Right cardiac atrium (tissue), 5 donors: ENCODE results near the gene SHISA2. TPM values are rescaled to one million over a fixed set of nuclear protein-coding genes. Genes with fewer than 3 reads are reported as not detected.
A peak's percentile ranks its signal among the peaks of the same experiment; 100 is the strongest.

Source experiments
- ATAC-seq, 2 donors: fragments of 200-7000 bp; cut with Tn5 transposase; one replicate each; pipeline versions ENCODE4 v1.8.0 to v1.9.1; 2020; ENCODE audit warnings: moderate library complexity in 2 of 2, mild to moderate bottlenecking in 1 of 2
- DNase-seq, 3 donors: peaks; one replicate each; pipeline ENCODE4 v3.0.0-alpha.2; 2020
- H3K27ac ChIP-seq: one replicate; pipeline ENCODE4 v1.5.1; 2013; ENCODE audit warnings: mild to moderate bottlenecking, low read length, control low read depth, moderate library complexity
- H3K27me3 ChIP-seq: one replicate; pipeline ENCODE4 v1.6.1; 2013; ENCODE audit not compliant: control insufficient read depth, insufficient read depth
- H3K4me1 ChIP-seq: one replicate; pipeline ENCODE4 v1.6.1; 2013; ENCODE audit warnings: low read length; ENCODE audit not compliant: control insufficient read depth, insufficient read depth
- H3K4me3 ChIP-seq: one replicate; pipeline ENCODE4 v1.5.1; 2013; ENCODE audit warnings: low read length, control low read depth
- H3K9me3 ChIP-seq: one replicate; pipeline ENCODE4 v1.6.1; 2013; ENCODE audit warnings: low read length; ENCODE audit not compliant: control insufficient read depth
- WGBS: extraction: QIAGEN DNeasy Blood & Tissue Kit; methylation state at CpG from one replicate; pipeline ENCODE4 v1.1.7; 2013; 5-methylcytosine and 5-hydroxymethylcytosine counted together
- intact Hi-C, 4 donors: fragments of 100-400 bp; cut with DNase I; formaldehyde crosslinking; loops; one replicate each; pipeline versions ENCODE4 v1.11.0 to v1.14.0; 2022 to 2023
- polyA plus RNA-seq: library from polyadenylated mRNA; stranded (reverse); fragments of 200-250 nt; gene quantifications from one replicate; pipeline ENCODE4 v1.2.3, GENCODE V29; 2013
- total RNA-seq, 4 donors: library from RNA; stranded (reverse); fragmentation: NEBNext Ultra II Directional; extraction: Animal tissue kit (Norgen Biotek cat#: 25700); gene quantifications; one replicate each; pipeline ENCODE4 v1.2.1, GENCODE V29; 2021
- donor health status: healthy with polysubstance abuse.
- donor health status: DM: no; HTN: yes; CAD: no.
- donor health status: DM: no; HTN: no; CAD: no.
- donor health status: DM: no; HTN: yes; CAD: no; lungs with severe emphysema.
- donor health status: DM: yes; HTN: yes; CAD: no.

The SHISA2 gene
- total and polyA plus RNA-seq, 5 donors = 0.07 to 0.34 (median 0.17) TPM; not detected in 1

DNA sequence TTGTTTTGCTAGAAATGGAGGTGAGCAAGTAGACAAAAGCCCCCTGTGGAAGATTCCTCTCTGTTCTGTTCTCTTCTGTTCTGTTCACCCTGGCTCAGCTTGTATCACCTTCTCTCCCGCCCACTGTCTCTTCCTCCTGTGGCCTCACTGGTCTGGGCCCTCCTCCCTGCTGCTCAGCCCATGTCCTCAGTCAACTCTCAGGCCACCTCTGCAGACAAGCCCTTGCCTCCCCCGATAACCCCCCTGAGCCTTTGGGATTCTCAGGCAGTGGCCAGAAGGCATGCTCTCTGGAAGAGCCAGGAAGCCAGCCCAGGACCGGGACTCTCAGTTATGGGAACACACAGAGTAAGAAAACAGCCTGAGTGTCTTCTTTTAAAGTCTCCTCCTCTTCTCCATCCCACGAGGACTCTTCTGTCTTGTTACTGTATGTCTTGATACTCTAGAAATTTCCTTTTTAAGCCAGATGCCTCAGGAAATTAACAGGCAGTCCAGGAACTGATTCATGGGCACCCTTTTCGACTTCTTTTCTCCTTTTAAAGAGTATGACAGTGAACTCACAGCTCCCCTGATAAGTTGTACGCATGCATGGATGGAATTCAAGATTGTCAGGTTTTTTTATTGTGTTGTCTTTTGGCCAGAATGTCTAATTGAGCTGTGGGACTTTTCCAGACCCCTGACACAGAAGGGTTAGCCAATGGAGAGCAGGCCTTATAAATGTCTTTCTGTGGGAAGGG is 33.7 kb downstream of the SHISA2 start:
- Histone ChIP-seq H3K27me3 (no peaks in the 10 kb centered on the region), H3K4me1 (peaks cover 9% of the 10 kb centered on the region), H3K27ac (no peak overlapping the region), H3K4me3 (no peak overlapping the region), H3K9me3 (no peaks in the 10 kb centered on the region)
- WGBS = 45% methylated on average over 6 of the region's 6 CpGs
- DNase-seq (no peak), ATAC-seq (no peak)
- intact Hi-C loops = no loop called here

DNA sequence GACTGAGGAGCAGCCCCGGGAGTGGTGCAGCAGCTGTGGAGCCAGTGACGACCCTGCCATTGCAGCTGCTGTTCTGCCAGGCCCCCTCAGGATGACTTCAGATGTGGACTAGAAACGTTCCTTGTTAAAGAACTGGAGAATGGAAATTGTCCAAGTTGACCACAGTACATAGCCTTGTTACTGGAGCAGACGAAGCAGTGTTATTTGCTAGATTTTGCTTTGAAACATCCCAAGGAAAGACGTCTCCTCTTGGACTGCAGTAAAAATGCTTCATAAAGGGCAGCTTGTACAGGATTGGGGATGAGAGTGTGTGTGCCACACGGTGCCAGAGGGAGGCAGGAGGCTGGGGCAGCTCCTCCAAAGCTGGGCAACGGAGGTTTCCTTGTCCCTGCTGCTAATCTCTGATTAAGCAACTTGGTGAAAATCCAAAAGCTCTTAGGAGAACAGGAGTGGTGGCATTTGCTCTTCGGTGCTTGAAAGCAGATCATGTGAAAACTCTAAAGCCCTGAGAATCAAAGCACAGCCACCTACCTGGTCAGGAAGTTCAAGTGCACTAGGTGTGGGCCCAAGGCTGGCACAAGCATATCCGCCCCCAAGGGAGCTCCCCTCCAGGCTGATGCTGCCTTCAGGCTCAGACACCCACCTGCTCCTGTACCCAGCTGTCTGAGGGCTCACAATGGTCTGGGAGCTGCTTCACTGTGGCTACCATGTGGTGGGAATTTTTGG is 34.5 kb downstream of the SHISA2 start:
- DNase-seq (peak in 1 of 3 donors; percentile 55), ATAC-seq (peak; percentile 14 to 32)
- 51% methylated on average over 9 of the region's 9 CpGs for WGBS
- intact Hi-C loops = no loop called here
- H3K9me3 ChIP-seq = no peaks in the 10 kb centered on the region
- peaks cover 6% of the 10 kb centered on the region for H3K4me1 ChIP-seq
- no peaks in the 10 kb centered on the region for H3K27me3 ChIP-seq
- H3K27ac ChIP-seq = no peak overlapping the region
- no peak overlapping the region for H3K4me3 ChIP-seq

DNA sequence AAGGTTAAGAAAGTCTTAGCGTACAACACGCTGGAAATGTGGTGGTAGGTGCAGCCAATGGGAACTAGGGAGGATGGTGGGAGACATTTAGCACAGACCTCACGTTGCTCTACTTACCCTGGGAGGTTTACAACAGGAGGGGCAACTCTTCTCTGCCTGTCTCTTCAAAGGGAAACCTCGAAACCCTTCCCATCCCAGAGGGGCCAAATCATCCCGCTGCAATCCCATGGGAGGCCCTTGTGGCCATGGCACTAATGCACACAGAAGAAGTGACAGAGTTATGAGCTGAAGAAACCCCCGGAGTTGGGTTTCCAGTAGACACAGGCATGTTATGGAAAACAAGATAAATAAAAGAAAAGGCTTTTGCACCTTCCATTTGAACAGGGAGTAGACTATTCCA is 35.6 kb downstream of the SHISA2 start:
- intact Hi-C loops = no loop called here
- Histone ChIP-seq H3K4me3 (no peak overlapping the region), H3K4me1 (peaks cover 6% of the 10 kb centered on the region), H3K27ac (no peak overlapping the region), H3K9me3 (no peaks in the 10 kb centered on the region), H3K27me3 (no peaks in the 10 kb centered on the region)
- 75% methylated on average over 6 of the region's 6 CpGs for WGBS
- DNase-seq (no peak), ATAC-seq (no peak)

DNA sequence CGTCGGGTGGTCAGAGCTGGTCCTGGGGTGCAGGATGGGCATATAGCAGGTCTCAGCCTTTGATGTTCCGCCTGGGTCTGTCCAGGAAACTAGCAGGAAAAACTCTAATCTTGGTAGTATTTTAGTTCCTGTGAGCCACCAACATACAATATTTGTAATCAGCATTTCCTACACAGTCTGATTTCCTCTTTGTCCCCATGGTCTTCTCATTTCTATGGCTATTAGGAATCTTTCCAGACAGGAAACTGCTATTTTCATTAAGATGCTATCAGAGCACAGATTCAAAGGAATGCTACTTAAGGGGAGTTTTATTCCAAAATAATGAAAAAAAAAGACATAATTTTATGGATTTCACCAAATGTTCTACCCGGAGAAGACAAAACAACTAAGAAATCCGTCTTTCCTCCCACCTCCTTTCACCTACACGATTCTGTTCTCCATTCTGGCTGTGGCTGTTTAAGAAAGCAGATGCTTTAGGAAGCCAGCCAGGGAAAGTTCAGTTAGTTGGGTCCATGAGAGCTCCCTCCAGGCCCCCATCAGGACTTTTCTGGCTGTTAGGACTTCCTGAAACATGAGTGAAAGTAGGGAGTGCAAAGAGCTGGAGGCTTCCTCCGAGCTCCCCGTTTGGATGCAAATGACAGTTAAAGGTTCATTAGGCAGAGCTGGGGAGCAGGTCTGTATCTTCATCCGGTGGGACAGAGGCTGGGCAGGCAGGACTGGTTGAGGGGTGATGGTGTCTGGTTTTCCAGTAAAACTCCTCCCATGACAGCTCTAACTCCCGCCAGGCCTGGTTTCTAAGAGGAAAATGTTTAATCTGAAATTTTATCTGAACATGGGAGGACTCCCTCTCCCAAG is 36.3 kb downstream of the SHISA2 start:
- Histone ChIP-seq H3K9me3 (no peaks in the 10 kb centered on the region), H3K27ac (no peak overlapping the region), H3K4me1 (peaks cover 6% of the 10 kb centered on the region), H3K27me3 (no peaks in the 10 kb centered on the region), H3K4me3 (no peak overlapping the region)
- intact Hi-C loops = no loop called here
- ATAC-seq = peak in 1 of 2 donors; percentile 30
- WGBS = 50% methylated on average over 10 of the region's 10 CpGs
- no peak for DNase-seq

DNA sequence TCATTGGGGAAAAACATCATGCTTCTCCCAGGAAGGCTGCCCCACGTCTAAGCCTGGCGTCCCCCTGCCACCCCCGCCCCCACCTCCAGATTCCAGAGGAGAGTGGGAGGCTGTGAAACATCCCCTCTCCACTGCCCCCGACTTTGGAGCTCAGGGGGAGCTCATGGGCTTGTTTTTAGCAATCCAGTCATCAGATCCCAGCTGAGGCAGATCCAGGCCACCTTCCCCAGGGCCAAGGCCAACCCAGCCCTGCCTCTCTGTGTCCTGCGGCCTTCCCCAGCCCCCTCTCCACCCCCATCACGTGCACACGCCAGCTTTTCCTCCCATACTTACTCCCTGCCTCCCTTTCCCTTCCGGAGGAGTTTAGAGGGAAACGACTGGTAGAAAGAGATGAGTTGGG is 38.8 kb downstream of the SHISA2 start:
- WGBS = 60% methylated on average over 9 of the region's 9 CpGs
- ATAC-seq = no peak
- no peak overlapping the region for H3K4me3 ChIP-seq
- H3K27me3 ChIP-seq = no peaks in the 10 kb centered on the region
- peaks cover 5% of the 10 kb centered on the region for H3K4me1 ChIP-seq
- intact Hi-C loops = no loop called here
- DNase-seq = no peak
- no peak overlapping the region for H3K27ac ChIP-seq
- H3K9me3 ChIP-seq = no peaks in the 10 kb centered on the region

DNA sequence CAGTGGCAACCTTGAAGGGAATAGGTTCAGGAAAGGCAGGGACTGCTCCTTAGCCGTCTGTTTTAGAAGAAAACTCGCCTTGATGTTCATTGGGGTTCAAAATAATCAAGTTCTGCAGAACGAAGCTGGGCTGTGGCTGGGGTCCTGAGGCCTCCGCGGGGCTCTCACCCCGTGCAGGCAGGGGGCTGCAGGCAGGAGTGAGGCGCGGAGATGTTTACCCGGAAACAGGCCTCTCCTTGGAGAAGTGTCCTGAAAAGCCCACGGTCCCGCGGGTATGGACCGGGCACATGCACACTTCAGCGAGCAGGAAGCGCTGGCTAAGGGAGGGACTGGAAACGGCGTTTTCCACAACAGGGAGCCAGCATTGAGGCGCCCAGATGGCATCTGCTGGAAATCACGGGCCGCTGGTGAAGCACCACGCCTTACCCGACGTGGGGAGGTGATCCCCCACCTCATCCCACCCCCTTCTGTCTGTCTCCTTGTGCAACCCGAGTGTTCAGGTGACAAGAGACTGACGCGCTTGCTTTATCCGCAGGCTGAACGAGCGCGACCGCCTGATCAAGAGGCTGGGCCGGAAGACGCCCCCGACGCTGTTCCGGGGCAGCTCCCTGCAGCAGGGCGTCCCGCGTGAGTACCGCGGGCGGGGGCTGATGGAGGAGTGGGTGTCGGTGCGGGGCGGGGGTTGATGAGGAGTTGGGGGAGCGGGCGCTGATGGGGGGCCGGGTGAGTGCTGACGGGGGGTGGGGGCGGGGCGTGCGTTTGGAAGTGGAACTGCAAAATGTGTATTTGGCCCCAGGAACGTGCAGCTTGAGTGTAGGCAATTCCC is 39.6 kb downstream of the SHISA2 start:
- intact Hi-C loops = no loop called here
- DNase-seq (peak; percentile 26 to 72 (median 60)), ATAC-seq (peak; percentile 55 to 59)
- H3K4me3 ChIP-seq = peak overlapping the region; percentile 31
- H3K27ac ChIP-seq = no peak overlapping the region
- WGBS = 16% methylated on average over 53 of the region's 53 CpGs
- peaks cover 4% of the 10 kb centered on the region for H3K4me1 ChIP-seq
- H3K27me3 ChIP-seq = no peaks in the 10 kb centered on the region
- H3K9me3 ChIP-seq = no peaks in the 10 kb centered on the region

DNA sequence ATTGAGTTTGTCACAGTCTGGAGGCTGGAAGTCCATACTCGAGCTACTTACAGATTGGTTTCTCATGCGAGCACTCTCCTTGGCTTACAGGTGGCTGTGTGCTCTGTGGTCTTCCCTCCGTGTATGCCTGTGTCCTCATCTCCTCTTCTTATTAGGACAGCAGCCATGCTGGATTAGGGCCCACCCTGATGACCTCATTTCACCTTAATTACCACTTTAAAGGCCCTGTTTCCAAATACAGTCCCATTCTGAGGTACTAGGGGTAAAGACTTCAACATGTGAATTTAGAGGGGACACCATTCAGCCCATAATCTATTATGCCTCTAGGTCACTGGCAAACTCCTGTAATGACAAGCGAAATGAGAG is 40.6 kb downstream of the SHISA2 start:
- peaks cover 4% of the 10 kb centered on the region for H3K4me1 ChIP-seq
- WGBS = 92% methylated on average over 4 of the region's 4 CpGs
- H3K9me3 ChIP-seq = no peaks in the 10 kb centered on the region
- no peak overlapping the region for H3K27ac ChIP-seq
- H3K27me3 ChIP-seq = no peaks in the 10 kb centered on the region
- DNase-seq = no peak
- intact Hi-C loops = no loop called here
- no peak for ATAC-seq
- no peak overlapping the region for H3K4me3 ChIP-seq

DNA sequence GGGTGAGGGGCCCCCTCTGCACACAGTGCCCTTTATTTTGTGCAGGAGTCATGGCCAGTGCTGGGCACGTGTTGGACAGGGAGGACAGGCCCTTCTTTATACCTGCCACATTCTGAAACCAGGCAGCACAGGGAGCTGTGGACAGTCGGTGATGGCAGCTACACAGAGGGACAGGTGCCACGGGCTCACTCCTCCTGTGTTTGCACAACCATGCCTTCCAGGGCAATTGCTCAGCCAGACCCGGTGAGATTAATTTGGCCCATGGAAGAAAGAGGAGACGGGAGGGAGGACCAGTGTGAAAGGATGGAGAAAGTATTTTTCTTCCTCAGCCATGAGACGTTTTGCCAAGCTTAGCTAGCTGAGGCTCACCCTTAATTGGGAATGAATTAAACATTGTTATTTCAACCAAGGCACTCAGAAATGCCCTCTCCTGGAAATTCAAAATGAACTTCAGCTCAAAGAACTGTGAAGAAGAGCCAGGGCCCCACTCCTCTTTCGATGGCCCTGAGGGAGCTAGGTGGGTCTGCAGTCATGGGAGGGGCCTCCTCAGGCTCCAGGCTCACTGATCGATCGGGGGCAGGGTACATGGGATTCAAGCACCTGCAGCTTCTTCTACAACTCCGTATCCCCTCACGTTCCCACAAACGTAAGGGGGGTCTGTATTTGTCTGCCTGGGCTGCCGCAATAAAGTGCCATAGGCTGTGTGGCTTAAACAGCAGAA is 41.2 kb downstream of the SHISA2 start:
- Histone ChIP-seq H3K4me1 (peaks cover 1% of the 10 kb centered on the region), H3K27ac (no peak overlapping the region), H3K27me3 (no peaks in the 10 kb centered on the region), H3K4me3 (no peak overlapping the region), H3K9me3 (no peaks in the 10 kb centered on the region)
- 80% methylated on average over 13 of the region's 13 CpGs for WGBS
- no peak for DNase-seq
- intact Hi-C loops = no loop called here
- peak in 1 of 2 donors; percentile 22 for ATAC-seq

DNA sequence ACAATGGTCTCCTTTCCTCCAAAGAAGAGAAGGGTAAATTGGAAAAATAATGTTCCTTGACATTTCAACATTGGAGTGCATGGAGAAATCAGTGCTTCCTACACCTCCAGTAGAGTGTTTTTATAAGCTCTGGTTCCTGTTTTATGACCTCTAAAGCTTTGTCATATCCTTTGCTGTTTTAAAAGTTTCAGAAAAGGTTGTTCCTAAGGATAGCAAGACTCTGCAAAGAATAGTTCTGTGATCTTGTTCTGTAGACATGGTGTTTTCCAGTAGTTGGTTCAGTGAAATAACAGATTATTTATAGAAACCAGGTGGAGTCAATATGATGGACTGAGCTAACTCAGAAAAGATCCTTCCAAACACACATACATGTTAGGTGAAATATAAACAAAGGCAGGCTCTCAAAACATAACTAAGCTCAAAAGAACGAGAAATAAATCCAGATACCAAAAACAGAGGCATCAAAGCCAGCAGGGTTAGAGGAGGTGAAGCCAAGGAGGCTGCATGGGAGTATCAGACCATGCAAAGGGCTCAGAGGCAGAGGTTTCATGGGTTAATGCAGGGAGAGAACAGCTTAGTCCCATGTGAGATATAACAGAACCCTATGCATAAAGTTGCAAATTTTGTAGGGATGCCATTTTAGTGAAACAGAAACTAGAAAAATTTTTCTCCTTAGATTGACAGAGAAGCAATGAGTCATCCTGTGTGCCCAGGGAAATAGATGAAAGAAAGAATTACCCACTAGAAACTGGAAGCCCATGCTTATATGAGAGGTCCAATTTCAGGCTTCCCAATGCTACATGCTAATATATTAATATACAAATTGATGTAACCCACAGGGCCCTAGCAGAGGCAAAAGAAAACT is 44.3 kb downstream of the SHISA2 start:
- intact Hi-C loops = no loop called here
- Histone ChIP-seq H3K27me3 (no peaks in the 10 kb centered on the region), H3K4me1 (no peaks in the 10 kb centered on the region), H3K27ac (no peak overlapping the region), H3K9me3 (no peaks in the 10 kb centered on the region), H3K4me3 (no peak overlapping the region)
- DNase-seq = no peak
- no peak for ATAC-seq
- whole genome bisulfite sequencing = 55% methylated on average over 1 of the region's 1 CpG
